ENCODE data around the gene PTBP3.

- TF ChIP-seq POLR2A (IDR thresholded peaks at IDR 0.05; ENCODE audit: low read depth, low read length) = no peak
- no peak for TF ChIP-seq SPI1 (IDR thresholded peaks at IDR 0.05; ENCODE audit: low read depth, low read length)
- no peak for TF ChIP-seq TAF1 (IDR thresholded peaks at IDR 0.05; ENCODE audit: low read depth, low read length)
- no peak for TF ChIP-seq POLR2AphosphoS5 (IDR thresholded peaks at IDR 0.05; ENCODE audit: low read depth, low read length)
- TF ChIP-seq POU2F2 (IDR thresholded peaks at IDR 0.05; ENCODE audit: low read depth, low read length) = no peak
Observed at GRCh38 chr9:112247090-112247489, 86.3 kb downstream of the PTBP3 start.

Measured in GM12891 (cell line).